ENCODE measurements around the gene ERGIC1.

DNA sequence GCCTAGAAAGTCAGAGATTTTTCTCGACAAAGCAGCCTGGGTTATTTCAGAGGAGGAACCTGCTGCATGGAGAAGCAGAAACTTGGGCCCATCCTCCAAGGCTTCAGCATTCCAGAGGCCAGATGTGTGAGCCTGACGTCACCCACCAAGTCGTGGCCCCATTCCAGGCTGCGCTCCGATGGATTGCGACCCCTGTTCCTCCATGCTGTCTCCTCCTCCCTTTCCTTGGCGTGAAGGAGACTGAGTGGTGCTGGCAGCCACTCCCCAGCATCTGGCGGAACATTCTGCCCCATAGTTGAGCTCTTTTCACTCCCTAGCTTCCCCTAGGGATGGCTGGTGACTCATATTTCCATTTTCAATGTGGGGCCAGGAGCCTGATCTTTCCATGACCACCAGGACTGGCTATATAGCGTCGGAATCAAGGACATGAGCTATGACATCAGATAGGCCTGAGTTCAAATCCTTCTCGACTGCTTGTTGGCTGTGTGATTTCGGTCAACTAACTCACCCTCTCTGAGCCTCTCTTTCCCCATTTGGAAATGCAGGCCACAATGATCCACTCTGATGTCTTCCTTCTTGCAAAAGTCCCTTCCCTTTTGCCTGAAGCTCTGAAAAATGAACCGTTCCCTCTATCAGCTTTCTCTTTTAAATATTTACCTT lies 38.6 kb upstream of the ERGIC1 start:
- TF ChIP-seq, protein P1, sequence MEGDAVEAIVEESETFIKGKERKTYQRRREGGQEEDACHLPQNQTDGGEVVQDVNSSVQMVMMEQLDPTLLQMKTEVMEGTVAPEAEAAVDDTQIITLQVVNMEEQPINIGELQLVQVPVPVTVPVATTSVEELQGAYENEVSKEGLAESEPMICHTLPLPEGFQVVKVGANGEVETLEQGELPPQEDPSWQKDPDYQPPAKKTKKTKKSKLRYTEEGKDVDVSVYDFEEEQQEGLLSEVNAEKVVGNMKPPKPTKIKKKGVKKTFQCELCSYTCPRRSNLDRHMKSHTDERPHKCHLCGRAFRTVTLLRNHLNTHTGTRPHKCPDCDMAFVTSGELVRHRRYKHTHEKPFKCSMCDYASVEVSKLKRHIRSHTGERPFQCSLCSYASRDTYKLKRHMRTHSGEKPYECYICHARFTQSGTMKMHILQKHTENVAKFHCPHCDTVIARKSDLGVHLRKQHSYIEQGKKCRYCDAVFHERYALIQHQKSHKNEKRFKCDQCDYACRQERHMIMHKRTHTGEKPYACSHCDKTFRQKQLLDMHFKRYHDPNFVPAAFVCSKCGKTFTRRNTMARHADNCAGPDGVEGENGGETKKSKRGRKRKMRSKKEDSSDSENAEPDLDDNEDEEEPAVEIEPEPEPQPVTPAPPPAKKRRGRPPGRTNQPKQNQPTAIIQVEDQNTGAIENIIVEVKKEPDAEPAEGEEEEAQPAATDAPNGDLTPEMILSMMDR (conservative IDR thresholded peaks at IDR 0.05; ENCODE audit: low read length): no peak
- no peak for TF ChIP-seq EZH2phosphoT487 (IDR thresholded peaks at IDR 0.05; ENCODE audit: borderline replicate concordance)
